Choroid plexus epithelial cell (primary cell): ENCODE data around the gene UBE2D4.
"Not testable (repeated sequence)": the region's sequence is repeated elsewhere in the genome, so short reads cannot be mapped to it uniquely, and the experiment has no call there.

Experiments
- DNase-seq: peaks from one replicate; pipeline ENCODE4 v3.0.0-alpha.2; 2010; ENCODE audit warnings: low read depth
- H3K4me3 ChIP-seq: 2 replicates; pipeline ENCODE4 v1.5.1; 2011; ENCODE audit warnings: low read depth, mild to moderate bottlenecking, control low read depth, low read length, moderate library complexity
- TF ChIP-seq, protein P1 (sequence below): conservative IDR thresholded peaks from 2 replicates; pipeline ENCODE4 v1.5.1; 2011; ENCODE audit warnings: low read depth, mild to moderate bottlenecking, control low read depth, inconsistent platforms, low read length, moderate library complexity

The UBE2D4 gene

DNA sequence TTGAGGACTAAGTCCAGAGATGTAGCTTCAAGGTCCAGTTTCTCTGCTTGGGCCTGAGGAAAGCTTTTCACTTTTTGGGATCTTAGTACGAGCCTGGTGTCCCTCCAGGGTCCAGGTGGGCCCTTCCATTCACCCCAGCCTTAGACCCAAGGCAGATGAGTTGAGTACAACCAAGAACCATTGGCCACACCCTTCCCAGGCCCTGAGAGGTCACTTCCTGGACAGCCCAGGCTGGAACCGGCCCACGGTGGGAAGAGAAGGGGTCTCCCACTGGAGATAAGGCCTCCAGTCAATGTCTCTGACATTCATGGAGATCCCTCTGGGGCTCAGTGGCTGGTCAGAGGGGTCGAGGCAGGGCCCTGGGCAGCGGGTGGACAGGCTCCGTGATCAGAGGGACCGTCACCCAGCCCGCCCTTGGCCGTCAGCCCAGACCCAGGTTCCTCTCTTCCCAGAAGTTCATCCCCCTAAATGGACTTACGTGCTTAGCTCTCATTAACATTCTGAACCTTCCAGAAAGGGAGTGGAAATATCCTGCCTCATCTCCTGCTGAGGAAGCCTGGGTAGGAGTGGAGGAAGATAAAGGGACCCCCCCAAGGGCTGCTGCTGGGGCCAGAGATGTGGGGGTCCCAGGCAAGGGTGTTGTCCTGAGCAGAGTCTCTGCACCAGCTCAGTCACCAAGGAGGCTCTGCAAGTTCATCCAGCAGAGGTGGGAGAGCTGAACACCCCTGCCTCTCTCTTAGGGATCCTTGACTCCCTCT lies 48.7 kb downstream of the UBE2D4 start:
- H3K4me3 ChIP-seq, DNase-seq: not testable (repeated sequence)

DNA sequence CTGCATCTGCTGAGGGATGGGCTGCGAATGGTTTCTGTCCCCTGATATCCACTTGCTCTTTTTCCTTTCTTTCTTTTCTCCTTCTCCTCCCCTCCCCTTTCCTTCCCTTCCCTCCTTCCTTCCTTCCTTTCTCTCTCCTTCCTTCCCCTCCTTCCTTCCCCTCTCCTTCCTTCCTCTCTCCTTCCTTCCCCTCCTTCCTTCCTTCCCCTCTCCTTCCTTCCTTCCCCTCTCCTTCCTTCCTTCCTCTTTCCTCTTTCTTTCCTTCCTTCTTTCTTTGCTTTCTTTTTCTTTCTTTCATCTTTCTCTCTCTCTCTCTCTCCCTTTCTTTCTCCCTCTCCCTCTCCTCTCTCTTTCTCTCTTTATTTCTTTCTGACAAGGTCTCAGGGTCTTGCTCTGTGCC lies 51.3 kb downstream of the UBE2D4 start:
- H3K4me3 ChIP-seq: no peak overlapping the region
- TF ChIP-seq, protein P1, sequence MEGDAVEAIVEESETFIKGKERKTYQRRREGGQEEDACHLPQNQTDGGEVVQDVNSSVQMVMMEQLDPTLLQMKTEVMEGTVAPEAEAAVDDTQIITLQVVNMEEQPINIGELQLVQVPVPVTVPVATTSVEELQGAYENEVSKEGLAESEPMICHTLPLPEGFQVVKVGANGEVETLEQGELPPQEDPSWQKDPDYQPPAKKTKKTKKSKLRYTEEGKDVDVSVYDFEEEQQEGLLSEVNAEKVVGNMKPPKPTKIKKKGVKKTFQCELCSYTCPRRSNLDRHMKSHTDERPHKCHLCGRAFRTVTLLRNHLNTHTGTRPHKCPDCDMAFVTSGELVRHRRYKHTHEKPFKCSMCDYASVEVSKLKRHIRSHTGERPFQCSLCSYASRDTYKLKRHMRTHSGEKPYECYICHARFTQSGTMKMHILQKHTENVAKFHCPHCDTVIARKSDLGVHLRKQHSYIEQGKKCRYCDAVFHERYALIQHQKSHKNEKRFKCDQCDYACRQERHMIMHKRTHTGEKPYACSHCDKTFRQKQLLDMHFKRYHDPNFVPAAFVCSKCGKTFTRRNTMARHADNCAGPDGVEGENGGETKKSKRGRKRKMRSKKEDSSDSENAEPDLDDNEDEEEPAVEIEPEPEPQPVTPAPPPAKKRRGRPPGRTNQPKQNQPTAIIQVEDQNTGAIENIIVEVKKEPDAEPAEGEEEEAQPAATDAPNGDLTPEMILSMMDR: no peak
- DNase-seq: no peak

DNA sequence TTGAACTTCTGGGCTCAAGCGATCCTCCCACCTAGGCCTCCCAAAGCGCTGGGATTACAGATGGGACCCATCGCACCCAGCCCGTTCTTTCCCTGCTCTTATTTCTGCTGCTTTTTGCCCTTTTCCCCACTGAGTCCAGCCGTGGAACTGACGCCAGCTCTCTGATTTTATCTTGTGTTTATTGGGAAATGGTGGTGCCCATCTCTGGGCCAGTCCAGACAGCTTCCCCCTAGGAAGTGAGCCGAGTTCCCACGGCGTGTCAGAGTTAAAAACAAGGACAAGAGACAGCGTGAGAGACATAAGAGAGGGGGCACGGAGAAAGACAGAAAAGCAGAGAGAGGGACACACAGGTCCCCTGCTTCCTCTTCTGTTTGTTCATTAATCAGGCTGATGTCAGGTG lies 51.9 kb downstream of the UBE2D4 start:
- not testable (repeated sequence) for H3K4me3 ChIP-seq, DNase-seq

DNA sequence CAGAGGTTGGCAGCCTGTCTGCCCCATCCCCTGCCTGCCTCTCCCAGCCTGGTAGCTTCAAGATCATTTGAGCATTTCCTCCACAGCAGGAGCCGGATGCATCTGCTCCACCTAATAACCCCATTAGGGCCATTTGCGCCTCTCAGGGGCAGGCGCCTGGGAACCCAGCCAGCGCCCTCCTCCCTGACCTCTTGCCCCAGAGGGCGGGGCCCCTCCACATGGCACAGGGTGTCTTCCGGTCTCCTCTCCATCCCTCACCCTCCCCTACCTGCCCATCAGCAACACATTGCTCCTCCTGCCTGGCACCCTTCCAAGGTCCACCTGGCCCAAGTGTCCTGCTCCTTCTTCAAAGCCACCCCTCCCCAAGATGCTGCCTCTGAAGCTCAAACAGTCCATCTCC lies 56.6 kb downstream of the UBE2D4 start:
- H3K4me3 ChIP-seq: not testable (repeated sequence)

DNA sequence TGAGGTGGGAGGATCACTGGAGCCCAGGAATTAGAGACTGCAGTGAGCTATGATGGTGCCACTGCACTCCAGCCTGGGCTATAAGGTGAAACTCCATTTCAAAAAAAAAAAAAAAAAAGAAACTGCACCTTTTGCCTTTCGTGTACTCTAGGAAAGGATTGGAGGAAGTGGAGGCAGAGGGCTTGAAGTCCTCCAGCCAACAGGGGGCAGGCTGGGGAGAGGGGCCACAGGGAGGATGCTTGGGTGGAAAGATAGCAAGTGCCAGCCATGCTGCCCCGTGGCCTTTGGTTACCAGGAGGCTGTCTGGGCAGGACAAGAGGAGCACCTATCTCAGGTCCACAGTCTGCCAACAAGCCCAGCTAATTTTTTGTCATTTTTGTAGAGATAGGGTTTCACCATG lies 57.5 kb downstream of the UBE2D4 start:
- H3K4me3 ChIP-seq, DNase-seq: not testable (repeated sequence)

More for the DNA sequence above, 56.6 kb downstream of the UBE2D4 start:
- not testable (repeated sequence) for DNase-seq

DNA sequence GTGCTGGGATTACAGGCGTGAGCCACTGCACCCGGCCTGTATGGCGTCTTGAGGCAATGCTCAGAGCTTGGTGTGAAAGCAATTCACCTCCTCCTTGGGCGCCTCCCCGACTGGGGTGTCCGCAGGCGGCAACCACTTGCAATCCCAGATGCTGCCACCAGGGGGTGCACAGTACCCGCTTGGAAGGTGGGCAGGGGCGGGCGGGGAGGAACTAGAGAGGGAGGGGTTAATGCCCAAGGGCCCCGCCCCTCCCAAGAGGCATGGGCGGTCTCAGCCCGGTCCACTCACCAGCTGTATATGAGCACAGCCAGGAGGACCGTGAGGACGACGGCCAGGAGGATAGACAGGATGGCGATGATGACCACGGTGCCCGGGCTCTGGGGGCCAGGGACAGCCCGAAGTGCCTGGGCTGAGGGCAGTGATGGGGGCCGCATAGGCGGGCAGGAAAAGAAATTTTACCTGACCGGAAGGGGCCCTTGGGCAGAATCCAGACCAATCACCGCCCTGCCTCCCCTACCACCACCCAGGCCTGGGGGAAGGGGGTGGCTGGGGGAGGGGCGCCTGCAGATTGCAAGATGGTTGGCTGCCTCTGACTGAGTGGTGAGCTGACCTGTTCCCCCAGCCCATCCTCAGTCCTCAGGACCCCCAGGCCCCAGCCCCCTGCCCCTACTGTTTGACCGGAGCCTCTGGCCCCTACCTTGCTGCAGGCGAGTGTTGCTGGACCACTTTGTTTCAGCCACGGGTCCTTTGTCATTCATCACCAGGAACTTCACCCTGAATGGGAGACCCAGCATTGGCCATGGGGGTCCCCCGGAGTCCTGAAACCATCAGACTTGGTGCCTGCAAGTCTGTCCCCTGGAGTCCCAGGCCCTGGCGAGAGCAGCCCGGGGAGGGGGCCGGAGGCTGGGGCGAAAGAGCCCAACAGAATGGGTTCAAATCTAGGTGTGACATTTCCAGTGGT lies 59.9 kb downstream of the UBE2D4 start:
- H3K4me3 ChIP-seq: not testable (repeated sequence)
- DNase-seq: peak; percentile 75
- TF ChIP-seq, protein P1: peak; percentile 61

DNA sequence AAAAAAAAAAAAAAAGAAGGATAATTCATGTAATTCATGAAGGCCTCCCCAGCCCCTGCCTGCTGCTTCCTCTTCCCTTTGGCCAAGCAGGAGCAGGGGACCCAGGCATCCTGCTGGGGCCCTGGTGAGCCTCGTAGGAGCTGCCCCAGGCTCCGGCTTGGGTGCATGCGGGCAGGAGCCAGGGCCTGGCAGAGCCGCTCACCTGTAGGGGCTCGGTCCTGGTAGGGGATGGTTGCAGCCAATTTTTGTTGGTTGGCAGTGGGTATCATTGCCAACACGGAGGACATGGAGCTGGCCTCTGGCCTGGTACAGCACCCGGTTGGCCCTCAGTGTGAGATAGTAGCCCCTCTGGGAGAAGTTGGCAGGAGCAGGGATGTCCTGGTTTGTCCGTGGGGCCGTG lies 61.2 kb downstream of the UBE2D4 start:
- not testable (repeated sequence) for H3K4me3 ChIP-seq, DNase-seq

DNA sequence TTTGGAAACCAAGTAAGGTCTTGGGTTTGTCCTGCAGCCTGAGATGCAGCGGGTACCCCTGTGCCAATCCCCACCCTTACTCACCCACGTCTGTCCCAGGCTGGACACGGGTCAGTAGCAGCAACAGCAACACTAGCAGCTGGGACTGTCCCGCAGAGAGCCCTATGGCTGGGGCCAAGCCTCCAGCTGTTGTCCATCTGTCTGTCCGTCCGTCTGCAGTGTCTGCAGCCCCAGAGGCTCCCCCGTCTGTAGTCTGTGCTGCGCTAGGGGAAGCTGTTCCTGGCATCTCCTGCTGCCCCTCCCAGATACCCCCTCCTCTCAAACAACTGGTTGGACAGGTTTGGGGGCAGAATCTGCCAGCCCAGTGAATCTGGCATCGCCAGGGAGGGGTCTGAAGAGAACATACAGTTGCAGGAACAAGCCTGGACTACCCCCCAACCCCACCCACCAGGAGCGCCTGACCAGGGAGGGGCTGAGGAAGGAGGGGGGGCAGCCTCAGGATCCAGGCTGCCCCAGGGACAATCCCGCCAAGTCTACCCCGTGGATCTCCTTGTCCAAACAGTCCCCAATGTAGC lies 63.9 kb downstream of the UBE2D4 start:
- H3K4me3 ChIP-seq, DNase-seq: not testable (repeated sequence)

DNA sequence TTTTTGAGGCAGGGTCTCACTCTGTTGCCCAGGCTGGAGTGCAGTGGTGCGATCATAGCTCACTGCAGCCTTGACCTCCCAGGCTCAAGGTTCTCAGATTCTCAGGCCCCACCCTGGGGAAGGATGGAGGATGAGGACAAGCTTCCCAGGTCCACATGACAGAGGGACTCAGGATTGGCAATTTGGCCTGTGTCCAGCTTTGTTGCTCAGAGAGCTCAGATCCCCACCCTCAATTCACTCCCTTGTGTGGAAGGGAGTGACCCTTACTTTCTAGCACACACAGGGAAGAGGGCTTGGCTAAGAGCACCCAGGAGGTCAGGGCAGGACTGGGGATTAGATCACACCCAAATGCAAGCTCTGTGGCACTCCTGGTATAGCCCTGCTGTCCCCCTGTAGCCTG lies 64.6 kb downstream of the UBE2D4 start:
- H3K4me3 ChIP-seq, DNase-seq: not testable (repeated sequence)

DNA sequence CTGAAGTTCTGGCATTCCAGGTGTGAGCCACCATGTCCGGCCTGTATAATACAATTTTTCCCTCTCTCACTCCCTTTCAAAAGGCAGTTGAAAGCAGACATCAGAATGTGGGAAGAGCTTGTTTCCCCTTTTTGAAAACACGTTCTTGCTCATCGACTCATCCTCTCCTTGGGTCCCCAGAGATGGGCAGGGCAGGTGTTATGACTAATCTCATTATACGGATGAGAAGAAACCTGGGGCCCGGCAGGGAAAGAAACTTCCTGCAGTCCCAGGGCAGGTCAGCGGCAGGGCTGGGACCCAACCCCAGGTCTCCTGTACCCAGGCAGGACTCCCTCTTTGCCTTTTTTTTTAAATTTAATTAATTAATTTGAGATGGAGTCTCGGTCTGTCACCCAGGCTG lies 66.7 kb downstream of the UBE2D4 start:
- DNase-seq: peak; percentile 14
- not testable (repeated sequence) for H3K4me3 ChIP-seq

DNA sequence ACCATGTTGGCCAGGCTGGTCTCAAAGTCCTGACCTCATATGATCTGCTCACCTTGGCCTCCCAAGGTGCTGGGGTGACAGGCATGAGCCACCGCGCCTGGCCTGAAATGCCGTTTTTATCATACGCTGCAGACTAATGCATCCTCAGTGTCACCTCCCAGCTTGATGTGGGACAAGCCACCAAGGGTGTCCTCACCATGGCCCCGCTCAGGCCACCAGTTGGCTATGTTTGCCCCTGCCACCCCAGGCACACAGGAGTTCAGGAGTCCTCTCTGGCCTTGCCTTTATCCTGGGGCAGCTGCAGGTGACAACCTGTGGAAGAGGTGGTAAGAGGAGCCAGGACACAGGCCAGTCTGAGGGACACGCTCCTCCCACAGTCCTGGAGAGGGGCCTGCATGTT lies 68.4 kb downstream of the UBE2D4 start:
- not testable (repeated sequence) for DNase-seq

DNA sequence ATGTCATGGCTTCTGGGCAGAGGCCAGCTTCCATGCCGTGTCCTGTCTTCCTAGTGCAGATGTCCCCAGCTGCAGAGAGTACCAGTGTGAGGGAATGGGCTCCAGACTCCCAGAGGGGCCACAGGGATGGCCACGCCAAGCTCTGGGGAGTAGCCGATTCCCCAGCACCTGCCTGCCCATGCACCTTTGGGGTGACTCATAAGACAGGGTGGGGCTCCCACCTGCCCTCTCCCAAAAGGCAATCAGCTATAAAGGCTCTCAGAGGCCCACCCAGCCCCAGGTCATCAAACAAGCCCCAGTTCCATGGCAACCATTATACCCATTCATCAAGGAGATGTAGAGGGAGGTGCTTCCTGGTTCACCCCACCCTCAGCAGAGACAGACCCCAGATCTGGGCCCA lies 71.3 kb downstream of the UBE2D4 start, which contains the start of gene SPDYE1:
SPDYE1 (plus strand) TSS at position 366 of the 400 bp plus-strand sequence. CDS start 2,053 bp downstream, outside the sequence.
- not testable (repeated sequence) for H3K4me3 ChIP-seq, DNase-seq

More for the DNA sequence above, 68.4 kb downstream of the UBE2D4 start:
- not testable (repeated sequence) for H3K4me3 ChIP-seq
